Esophagus muscularis mucosa (tissue), 4 donors: ENCODE results near the gene ULK4.

Source experiments
- CTCF ChIP-seq, 3 experiments: fragments of 200-600 bp in 2 of 3; fragments of 450-650 bp in 1 of 3; sonication (generic) in 2 of 3; IDR thresholded peaks; one replicate each; pipeline ENCODE4 v1.5.1; 2017 to 2019; ENCODE audit warnings: antibody characterized with exemption in 3 of 3, mild to moderate bottlenecking in 2 of 3, moderate library complexity in 1 of 3
- EP300 ChIP-seq: sonication (generic); formaldehyde crosslinking; IDR thresholded peaks from one replicate; pipeline ENCODE4 v1.6.1; 2017; ENCODE audit warnings: antibody characterized with exemption
- POLR2A ChIP-seq: fragments of 450-650 bp; IDR thresholded peaks from one replicate; pipeline ENCODE4 v1.6.1; 2017; ENCODE audit warnings: antibody characterized with exemption, moderate library complexity, mild to moderate bottlenecking, low read depth
- POLR2AphosphoS5 ChIP-seq, 2 donors: sonication (generic); formaldehyde crosslinking; IDR thresholded peaks; one replicate each; pipeline ENCODE4 v1.6.1; 2017; ENCODE audit warnings: antibody characterized with exemption in 2 of 2

- no peak for TF ChIP-seq CTCF (IDR thresholded peaks at IDR 0.05)
- no peak for TF ChIP-seq POLR2A
- TF ChIP-seq POLR2AphosphoS5 (IDR thresholded peaks at IDR 0.05): no peak
- no peak for TF ChIP-seq EP300
Measured at GRCh38 chr3:41417574-41417973, 544.3 kb downstream of the ULK4 start.
